HG03097 (cell line): ENCODE results near the gene CAST.
"Not testable (repeated sequence)": the region's sequence is repeated elsewhere in the genome, so short reads cannot be mapped to it uniquely, and the experiment has no call there.

Experiments
- ATAC-seq: cut with Tn5 transposase; IDR thresholded peaks from one replicate; pipeline ENCODE4 v1.9.1; 2021; ENCODE audit not compliant: unreplicated experiment, low FRiP score

The CAST gene

DNA sequence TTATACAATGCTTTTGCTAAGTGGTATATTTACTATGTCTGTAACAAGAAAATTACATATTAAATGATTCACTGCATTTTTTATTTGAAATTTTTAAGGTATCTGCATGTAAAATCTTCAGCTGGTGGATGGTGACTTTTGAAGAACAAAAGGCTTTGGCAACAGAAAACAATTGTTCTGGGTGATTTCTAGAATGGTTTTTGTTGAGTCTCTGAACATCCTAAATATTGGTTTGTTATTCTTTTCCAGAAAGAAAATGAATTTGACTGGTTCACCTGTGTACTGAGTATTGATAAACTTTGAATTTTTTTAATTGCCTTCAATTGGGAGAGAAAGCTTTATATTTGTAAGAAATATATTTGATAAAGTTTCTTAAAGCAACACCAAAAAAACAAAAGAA lies 110.4 kb downstream of the CAST start:
- ATAC-seq = no peak

DNA sequence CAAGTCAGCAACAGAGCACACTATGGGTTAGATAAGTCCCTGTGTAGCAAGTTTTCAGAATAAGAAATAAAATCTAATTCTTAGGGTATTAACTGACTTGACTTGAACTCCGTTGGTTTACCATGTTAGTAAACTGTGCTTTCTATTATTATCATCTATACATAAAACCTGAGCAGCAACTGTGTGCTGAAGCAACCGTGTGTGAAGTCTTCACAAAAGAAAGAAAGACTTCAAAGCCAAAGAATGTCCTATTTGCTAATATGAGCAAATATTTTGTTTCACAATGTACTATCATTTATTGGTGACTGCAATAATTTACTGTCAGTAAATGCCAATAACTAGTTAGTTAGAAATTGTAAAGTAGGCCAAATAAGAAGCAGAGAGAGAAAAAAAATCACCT lies 112.9 kb downstream of the CAST start:
- ATAC-seq = no peak

DNA sequence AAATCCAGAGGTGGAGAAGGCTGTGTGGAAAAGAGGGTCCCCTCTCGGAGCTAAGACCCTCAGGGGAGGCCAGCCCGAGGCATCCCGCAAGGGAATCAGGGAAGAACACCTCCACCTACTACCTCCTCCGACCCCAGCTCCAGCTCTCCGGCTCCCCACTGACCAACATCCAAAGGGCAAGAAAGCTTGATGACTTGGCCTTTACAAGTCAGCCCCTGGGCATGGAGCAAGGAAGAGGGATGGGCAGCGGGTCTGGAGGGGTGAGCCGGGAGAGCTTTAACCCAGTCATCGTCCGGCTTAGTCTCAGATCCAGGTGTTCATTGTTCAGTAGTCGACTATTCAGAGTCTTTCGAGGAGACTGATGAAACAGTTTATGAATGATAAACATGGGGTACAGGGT lies 113.5 kb downstream of the CAST start:
- ATAC-seq = no peak

DNA sequence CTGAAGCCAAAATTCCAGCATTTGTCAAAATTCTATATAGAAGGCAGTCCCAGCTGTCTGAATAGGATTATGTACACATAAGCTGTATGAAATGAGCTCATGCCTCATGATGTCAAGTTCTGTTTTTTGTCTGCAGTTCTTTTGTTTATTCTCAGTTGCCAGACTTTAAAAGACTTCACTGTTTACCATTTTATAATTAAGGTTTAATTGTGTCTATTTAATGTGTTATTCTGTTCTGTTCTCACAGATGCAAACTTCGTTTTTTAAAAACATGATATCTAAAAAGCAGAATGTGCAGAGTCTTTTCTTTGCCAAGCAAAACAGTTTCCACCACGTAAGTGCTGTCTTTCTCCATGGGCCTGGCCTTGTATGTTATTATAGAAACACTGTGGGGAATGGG lies 114.4 kb downstream of the CAST start:
- ATAC-seq = no peak

DNA sequence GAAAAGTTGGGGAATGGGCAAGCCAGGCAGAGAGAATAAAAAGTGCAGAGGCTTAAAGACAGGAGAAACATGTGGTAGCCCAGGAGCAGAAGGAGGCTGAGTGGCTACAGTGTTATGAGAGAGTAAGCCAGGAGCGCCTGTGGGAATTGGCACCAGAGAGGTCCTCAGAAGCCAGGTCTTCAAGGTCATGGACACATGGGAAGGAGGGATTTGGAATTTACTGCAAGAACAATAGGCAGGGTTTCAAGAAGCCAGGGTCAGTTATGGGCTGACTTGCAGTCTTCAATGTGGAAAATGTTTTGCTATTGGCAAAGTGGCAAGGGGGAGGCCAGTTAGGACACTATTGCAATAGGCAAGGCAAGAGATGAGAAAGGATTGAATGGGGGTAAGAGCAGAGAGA lies 116.2 kb downstream of the CAST start:
- ATAC-seq = no peak

DNA sequence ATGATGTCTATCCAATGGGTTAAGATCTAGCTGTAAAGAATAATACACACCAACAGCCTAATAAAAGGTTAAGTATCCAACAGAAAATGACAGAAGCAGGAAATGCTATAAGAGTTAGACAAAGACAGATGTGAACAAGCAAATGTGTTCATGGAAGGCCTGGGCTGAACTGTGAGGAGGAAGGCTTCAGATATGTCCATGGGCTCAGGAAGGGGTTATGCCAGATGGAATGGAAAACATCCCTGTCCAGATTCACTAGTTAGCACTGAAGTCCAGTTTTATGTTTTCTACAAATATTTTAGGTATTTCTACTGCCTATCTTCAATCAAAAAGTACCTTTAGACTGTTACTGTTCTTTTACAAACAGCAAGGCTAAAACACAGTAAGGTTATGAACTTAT lies 118.5 kb downstream of the CAST start:
- no peak for ATAC-seq

DNA sequence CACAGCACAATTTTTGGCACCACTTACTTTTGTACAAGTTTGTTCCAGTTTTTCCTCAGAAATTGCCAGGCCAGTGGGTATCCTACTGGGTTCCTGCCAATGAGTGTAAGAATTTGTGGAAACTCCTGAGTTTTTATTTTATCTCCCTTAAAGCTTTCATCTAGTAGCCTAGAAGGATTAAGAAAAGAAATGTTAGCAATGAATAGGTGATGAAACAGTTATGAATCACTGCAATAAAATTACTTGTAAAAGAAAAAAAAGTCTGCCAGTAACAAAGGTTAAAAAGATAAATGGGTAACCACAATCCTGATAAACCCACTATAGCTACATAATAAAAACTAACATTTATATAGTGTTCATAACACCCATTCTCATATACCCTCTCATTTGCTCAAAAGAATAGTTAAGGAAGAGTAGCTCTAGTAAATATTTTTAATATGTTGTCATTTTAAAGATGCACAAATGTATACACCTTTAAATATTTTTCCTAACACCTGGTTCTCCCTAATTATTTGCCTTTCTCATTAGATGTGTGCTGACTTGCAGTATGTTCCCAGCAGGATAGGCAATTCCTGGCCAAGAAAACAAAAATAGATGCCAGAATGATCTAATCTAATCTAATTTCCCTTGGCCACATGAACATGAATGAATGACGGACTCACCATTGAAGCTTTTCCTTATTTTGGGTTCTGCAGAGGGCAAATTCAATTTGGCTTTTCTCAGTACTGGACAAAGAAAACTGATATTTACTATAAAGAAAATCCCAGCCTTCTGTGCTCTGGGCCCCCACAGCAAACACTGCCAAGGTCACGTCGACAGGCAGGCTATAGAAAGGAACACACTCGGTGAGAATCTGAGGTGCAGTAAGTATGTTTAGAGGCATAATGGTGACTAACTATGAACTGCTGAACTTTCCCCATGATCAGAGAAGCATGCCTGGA lies 119.1 kb downstream of the CAST start:
- ATAC-seq = no peak

DNA sequence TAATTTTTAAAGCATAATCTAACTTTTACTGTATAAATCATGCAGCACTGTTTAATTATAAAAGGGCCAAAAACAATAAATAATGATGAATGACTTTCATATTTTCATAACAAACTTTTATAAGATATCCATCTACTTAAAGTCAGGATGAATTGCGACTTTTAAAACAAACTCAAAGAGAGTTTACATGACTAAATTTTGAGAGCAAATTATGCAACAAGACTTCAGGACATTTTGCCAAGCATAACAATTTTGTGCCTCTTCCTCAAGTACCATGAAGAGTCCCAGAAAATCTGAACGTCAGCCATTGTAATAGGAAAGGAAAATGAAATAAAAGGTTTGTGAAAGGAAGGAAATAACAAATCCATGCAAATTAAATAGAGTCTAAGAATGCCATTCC lies 121.2 kb downstream of the CAST start:
- no peak for ATAC-seq

DNA sequence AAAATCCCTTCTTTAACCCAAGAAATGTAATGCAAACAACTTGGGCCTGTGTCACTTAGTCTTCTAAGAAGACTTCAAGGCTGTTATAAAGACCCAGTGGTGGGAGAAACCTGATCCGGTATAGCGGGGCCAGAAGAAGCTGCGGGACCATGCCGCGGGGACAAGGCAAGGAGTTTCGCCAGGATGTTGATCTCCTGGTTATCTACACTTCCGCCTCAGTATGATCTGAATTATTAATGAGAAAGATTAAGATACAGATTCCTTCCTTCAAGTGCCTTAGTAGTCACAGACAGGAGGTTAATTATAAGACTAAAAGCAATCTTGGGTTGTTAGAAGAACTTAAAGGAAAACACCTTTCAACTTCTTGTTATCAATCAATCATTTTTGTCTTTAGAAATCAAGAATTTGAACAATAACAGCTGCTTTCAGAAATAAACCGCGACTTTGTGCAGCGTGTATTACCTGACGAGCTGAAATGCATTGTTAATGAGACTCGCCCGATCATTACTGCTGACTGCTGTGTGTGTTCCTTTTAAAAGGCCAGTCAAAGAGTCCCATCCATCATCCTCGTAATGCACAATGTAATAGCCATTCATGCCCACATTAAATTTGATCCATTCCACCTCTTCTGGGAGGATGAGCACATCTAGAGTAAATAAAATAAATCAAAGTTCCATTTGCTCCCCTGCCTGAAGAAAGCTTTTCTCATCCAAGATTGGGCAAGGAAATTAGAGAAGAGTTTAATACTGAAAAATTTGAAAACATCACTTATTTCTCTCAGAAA lies 123.3 kb downstream of the CAST start:
- ATAC-seq = no peak

DNA sequence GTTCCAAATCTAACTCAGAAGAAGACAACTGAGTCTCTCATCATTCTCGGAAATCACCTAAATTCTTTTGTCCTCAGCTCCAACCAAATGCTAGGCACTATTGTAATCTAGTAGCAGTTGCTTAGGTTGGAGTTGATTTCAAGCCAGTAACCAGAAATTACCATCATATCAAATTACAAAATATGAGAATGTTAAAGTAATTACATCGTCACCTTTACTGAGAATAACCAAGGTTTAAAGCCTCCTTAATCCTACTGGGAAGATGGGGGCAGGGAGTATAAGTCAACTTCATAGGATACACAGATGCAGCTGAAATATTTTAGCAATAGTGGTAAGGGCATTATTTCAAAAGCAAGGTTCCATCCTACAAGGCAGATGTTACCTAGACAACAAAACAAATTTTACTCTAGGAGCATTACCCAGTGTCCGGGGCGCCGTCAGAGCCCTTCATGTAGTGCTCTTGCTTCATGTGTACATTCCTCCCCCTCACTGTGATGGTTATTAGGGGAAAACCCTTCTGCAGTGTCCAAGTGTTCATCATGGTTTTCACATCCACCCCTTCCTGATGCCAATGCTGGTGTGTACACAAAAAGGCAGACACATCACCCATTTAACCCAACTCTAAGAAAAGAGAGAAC lies 126.1 kb downstream of the CAST start:
- no peak for ATAC-seq

DNA sequence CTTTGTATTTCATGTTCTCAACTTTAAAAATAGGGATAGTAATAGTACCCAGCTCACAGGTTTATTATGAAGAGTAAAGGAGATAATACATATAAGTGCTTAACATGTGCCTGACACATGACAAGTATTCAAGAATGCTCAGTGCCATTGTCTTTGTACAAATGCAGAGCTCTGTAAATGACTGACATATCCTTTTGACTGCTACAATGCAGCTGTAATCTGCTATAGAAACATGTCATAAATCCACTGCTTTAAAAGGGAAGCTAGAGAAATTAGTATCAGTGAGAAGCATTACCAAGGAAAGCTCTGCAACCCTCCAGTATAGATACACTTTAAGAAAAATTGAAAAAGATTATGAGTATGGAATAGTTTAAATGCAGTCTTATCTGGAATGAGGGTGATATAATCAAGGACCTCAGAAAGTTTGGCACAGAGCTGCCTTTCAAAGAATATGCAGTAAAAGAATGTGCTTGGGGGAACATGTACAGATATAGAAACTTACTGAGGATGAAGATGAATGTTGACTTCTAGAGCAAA lies 127.7 kb downstream of the CAST start:
- ATAC-seq = no peak

DNA sequence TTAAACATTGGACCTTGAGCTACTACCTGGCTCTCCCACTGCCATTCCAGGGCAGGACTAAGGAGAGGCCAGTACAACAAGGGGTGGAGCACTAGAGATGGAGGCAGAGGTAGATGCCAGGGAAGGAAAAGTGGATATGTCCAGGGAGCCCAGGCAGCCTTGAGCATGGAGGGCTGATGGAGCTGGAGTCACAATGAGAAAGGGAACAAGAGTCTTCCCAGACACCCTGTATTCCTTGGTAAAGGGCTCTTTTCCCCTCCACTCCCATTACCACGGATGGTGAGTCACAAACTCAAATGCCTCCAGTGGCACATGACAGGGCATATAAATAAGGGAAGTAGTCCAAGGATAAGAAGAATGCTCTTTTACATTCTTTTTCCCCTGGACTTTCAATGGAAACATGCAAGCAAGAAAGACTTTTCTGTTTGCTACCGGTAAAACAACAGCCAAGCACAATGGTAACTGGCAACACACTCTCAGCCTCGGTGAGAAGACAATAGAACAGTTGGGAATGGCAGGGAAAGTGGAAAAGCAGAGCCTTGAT lies 128.9 kb downstream of the CAST start:
- ATAC-seq = no peak

DNA sequence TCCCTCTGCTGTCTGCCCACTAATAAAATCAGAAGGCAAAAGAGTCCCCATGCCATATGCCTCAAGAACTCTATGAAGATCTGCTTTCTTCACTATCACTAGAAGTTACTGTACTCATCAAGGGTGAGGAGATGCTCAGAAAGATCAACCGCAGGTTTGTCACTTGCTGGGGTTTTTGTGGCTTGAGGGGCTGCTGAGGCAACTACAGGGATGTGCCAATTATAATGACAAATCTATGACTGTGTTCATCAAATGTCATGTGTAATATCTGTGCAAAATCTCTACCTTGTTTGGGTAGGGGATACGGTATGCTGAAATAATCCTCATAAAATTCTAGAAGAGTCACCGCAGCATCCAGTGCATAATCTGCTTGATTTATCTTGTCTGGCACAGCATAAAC lies 132.6 kb downstream of the CAST start:
- ATAC-seq = no peak

DNA sequence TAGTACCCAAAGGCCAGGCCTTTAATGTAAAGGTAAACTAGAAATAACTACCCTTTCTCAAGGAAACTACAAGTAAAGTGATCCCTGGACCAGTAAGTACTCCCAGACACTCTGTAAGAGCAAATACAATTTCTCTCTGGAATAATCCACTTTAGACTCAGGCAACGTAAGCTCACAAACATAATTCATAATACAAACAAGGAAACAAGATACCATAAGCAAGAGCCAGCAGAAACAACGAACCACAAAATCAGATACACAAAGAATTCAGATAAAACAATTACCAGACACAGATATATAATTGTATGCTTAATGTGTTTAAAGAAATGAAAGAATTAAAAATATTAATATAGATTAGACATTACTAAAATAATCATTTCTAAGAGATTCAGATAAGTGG lies 133.4 kb downstream of the CAST start:
- ATAC-seq = no peak

DNA sequence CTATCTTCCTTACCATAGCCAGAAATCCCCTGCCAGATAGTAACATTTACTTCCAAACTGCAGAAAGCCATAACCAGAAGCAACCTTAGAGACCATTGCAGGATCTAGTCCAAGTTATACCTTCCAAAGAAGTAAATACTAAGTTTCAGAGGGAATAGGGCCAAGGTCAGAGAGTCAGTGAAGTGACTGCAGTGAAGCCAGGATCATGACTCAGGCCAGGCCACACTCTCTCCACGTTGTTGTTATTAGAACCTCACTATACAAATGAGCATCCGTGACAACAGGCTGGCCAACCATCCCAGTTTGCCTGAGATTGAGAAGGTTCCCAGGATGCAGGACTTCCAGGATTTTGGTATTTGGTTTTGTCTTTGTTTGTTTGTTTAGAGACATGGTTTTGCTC lies 134.3 kb downstream of the CAST start:
- no peak for ATAC-seq

DNA sequence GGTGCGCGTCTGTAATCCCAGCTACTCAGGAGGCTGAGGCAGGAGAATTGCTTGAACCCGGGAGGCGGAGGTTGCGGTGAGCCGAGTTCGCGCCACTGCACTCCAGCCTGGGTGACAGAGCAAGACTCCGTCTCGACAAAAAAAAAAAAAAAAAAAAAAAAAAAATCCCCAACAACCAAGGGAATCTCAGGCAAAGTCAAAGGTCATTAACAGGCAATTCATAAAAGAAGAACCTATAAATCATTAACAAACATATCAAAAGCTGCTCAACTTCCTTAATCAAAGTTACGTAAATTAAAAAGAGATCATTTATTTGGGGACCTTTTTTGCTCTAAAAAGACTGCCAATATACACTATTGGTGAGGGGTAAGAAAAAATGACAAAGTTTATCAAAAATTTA lies 139.5 kb downstream of the CAST start:
- not testable (repeated sequence) for ATAC-seq

DNA sequence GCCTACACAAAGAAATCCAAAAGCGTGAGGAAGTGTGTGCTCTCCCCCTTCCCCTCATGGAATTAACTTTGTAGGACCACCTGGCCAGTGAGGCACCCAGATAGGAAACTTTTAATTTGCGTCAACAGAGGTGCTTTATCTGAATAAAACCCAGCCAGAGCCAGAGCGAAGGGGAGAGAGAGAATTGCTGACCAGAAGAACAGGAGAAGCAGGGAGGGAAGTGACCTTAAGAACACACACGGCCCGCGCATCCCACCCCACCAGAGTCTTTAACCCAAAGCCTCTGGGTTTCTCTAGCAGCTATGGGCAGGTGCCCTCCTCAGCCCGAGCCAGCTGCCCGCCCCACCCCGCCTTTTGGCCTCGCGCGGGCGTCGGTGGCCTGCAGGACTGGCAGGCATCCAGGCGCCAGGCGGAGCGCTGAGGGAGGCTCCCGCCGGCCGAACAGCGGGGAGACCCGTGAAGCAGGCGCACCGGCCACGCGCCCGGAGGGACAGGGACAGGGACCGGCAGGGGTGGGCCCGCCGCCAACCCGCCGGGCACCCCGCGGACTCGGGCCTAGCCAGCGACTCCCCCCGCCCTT lies 145.0 kb downstream of the CAST start:
- ATAC-seq = peak; percentile 13

DNA sequence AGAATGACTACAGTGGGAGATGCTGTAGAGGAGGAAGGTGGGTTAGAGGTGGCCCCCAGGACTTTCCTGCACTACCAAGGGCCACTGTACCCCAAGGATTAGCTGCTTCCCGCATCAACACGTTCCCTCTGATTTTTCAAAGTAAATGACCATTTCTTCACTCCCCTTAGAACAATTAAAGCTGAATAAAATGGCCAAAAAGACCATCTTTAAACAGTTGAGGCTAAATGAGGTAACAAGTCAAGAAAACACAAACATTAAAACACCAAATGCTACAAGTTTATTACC lies 146.3 kb downstream of the CAST start:
- ATAC-seq = no peak

DNA sequence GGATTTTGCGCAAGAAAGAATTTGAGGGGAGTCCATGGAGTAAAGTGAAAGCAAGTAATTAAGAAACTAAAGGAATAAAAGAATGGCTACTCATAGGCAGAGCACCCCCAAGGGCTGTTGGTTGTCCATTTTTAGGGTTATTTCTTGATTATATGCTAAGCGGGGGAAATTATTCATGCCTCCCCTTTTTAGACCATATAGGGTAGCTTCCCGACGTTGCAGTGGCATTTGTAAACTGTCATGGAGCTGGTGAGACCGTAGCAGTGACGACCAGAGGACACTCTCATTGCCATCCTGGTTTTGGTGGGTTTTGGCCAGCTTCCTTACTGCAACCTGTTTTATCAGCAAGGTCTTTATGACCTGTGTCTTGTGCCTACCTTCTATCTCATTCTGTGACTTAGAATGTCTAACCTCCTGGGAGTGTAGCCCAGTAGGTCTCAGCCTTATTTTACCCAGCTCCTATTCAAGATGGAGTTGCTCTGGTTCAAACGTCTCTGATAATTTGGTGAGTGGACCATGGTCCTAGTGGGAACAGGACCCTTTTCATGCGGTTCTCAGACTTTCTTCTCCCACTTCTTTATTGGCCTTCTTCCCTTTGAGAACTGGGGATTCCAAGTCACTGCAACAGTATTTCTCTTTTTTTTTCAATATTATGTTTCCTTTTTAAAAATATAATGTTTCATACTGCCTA lies 146.8 kb downstream of the CAST start:
- no peak for ATAC-seq

DNA sequence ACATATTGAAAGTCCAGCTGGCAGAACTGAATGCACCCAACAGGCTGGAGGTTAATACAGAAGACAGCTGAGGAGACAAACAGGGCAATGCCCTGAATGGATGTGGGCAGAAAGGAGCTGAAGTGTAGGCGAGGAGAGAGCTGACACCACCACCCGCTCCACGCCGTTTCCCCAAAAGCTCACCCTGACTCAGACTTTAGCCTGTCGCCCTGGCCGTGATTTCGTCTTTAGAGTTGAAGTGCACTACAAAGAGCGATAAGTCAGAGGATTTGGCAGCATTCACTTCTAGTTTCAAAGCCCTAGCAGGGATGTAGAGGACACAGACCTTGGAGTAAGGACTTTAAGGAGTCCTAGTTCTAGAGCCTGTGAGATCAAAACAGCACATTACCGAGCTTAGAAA lies 147.7 kb downstream of the CAST start:
- no peak for ATAC-seq
